Prostate gland (tissue), 2 donors: ENCODE results near the gene FHOD1.

ENCODE experiments used
- CTCF ChIP-seq, 4 experiments: fragments of 200-600 bp in 2 of 4; fragments of 450-650 bp in 2 of 4; sonication (generic) in 2 of 4; IDR thresholded peaks; 1 replicate in 3 of 4; 2 replicates in 1 of 4; pipeline ENCODE4 v1.5.1; 2016 to 2019; ENCODE audit warnings: antibody characterized with exemption in 4 of 4, mild to moderate bottlenecking in 2 of 4, moderate library complexity in 2 of 4
- POLR2A ChIP-seq: fragments of 450-650 bp; IDR thresholded peaks from one replicate; pipeline ENCODE4 v1.6.1; 2016; ENCODE audit warnings: antibody characterized with exemption, mild to moderate bottlenecking
- POLR2AphosphoS5 ChIP-seq: sonication (generic); formaldehyde crosslinking; IDR thresholded peaks from one replicate; pipeline ENCODE4 v1.6.1; 2017; ENCODE audit warnings: antibody characterized with exemption

- TF ChIP-seq POLR2A = no peak
- TF ChIP-seq POLR2AphosphoS5 = no peak
- TF ChIP-seq CTCF (IDR thresholded peaks at IDR 0.05) = no peak
These were observed 23.7 kb upstream of the FHOD1 start for GRCh38 chr16:67270931-67271338.
